Stimulated activated CD4-positive, alpha-beta T cell treated with anti-CD3 and anti-CD28 coated beads, TNF-alpha, amount 100 ng/mL, for 24 hours (primary cell): ENCODE data around the gene MRPS7.
"Not testable (repeated sequence)": the region's sequence is repeated elsewhere in the genome, so short reads cannot be mapped to it uniquely, and the experiment has no call there.

Source experiments
- DNase-seq, 3 experiments: peaks; one replicate each; pipeline ENCODE4 v3.0.0-alpha.2; 2020; ENCODE audit warnings: low read depth in 3 of 3

The MRPS7 gene

GRCh38 chr17:75244133-75244866 lies 17.4 kb upstream of the MRPS7 start:
- DNase-seq, result peak in 1 of 3 experiments; percentile 19

- DNase-seq, result no peak
Observed at GRCh38 chr17:75245011-75245410, 16.7 kb upstream of the MRPS7 start.

DNA sequence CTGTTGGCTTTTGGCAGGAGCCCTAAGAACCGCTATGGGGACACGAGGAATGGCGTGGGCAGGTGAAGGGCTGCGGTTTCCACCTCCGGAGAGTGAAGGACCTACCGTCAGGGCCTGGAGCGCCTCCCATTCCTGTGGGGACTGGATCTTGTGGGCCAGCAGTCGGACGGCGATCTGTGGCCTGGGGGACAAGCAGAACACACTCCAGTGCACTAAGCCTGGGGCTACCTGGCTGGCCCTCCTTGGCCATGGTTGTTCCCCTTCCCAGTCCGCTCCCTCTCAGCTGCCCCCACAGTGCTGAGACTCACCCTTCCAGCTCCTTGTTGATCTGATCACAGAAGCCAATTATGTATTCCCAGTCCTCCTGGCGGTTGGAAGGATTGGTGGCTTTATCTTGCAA lies 15.3 kb upstream of the MRPS7 start:
- DNase-seq, result no peak

DNA sequence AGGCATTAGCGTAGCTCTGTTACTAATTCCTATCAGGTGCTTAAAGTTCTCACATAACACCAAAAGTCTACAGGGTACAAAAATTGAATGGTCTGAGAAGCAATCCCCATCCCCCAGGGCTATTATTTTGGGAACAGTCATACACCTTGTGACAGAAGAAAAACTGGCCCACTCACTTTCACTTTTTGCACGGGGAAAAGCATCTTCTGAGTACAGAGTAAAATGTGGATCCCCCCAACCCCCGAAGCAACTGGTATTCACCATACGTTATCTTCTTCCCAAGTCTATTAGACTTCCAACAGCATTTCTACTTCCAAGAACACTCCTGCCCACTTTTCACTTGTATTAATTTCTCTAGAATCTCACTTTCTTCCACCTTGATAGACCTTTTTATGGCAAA lies 12.1 kb upstream of the MRPS7 start:
- DNase-seq, result no peak

- DNase-seq, result peak; percentile 70 to 88 (median 79)
Observed at GRCh38 chr17:75250009-75250471, 11.6 kb upstream of the MRPS7 start.

- no peak for DNase-seq
Observed at GRCh38 chr17:75252039-75252816, 9.5 kb upstream of the MRPS7 start.

- DNase-seq, result not testable (repeated sequence)
Observed at GRCh38 chr17:75255954-75256698, 5.6 kb upstream of the MRPS7 start.

DNA sequence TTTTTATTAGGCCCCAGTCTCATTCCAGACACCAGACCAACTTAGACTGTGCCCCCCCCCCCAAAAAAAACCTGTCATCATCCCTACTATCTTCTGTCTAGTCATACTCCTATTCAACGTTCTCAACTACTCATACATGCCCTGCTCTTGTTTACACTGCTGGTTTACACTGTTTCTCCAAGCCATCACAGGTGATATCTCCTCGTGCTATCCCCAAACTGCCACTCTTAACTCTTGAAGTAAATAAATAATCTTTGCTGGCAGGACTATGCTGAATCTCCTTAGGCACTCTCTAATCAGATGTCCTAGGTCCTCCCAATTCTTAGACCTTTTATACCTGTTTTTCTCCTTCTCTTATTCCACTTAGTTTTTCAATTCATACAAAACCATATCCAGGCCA lies 4.5 kb upstream of the MRPS7 start:
- not testable (repeated sequence) for DNase-seq

DNA sequence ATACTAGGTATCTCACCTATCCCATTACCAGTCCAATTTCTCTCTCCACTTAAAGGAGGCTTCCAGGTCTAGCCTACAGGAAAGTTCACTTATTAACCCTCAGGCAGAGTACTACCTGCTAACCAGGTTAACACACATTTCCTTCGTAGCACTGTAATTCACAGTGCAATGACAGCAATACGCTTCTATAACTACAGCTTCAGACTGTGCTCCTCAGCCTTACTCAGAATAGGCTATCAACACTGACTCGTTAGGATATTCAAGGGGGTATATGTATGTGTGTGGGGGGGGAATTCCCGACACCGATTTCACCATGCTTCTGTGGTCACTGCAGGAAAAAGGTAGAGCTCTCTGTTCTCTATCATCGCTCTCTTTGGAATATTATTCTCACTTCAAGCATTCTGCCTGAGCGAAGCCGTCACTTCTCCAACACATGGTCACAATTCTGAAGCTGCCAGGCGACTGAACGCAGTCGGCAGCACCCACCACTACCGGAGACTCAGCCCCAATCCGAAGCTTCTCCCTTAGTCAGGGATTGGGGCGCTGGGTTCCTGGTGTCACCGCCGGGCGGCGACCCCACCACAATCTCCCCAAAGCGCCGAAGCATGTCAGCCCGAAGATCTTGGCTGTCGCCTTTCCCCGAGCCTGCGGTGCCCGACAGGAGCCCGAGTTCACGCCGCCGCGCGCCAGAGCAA lies 891 bp upstream of the MRPS7 start:
- peak in 1 of 3 experiments; percentile 52 for DNase-seq

DNA sequence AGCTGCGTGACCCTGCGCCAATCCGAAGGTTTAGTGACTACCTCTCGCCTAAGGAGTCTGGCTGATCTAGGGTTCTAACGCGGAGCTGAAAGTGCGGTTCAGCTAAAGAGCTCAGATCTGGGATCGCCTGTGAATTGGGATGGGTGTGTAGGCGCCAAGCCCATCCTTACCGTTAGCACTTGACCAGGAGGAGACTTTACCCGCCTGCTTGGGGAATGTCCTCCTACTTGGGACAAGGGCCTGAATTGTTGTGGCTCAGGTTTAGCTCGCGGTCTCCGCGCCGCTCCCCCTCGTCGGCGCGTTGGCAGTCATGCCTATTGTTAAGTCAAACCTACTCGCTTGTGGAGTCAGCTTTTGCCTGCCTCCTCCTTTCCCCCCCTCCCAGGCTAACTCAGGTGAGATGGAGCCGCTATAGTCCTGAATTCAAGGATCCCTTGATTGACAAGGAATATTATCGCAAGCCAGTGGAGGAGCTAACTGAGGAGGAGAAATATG lies 480 bp downstream of the MRPS7 start:
- DNase-seq, result no peak

DNA sequence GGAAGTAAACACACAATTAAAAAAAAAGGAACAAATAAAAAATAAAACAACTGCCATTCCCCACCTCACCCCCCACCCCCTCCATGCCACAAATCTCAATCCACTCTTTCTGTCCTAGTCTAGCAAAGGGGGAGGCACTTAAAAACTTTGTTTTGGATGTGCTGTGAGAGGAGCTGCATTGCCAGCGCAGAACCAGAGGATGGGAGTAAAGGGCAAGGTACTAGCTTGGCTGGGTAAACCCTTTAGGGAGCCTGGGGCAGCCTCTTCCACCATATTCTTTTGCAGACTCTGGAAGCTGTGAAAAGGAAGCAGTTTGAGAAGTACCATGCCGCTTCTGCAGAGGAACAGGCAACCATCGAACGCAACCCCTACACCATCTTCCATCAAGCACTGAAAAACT lies 1.4 kb downstream of the MRPS7 start:
- no peak for DNase-seq

DNA sequence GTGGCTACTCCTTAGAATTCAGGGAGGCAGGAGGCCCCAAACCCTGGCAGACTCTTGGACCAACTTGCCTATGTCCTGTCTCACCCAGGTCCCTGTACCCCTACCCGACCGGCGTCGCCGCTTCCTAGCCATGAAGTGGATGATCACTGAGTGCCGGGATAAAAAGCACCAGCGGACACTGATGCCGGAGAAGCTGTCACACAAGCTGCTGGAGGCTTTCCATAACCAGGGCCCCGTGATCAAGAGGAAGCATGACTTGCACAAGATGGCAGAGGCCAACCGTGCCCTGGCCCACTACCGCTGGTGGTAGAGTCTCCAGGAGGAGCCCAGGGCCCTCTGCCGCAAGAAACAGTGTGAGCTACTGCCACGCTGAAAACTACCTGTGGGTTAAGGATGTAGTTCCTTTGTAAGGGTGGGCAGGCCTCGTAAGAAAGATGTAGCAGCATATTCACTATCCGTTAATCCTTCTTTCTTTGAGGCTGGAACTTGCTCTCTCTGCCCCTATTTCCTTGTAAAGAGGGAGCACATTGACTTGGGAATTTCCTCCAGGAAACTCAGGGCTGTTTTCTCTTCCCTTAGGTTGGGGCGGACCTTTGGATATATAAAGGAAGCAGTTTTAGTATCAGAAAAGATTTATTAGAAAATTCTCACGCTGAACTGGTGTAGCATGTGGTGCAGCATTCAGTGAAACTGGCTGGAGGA lies 4.1 kb downstream of the MRPS7 start:
- DNase-seq, result no peak

DNA sequence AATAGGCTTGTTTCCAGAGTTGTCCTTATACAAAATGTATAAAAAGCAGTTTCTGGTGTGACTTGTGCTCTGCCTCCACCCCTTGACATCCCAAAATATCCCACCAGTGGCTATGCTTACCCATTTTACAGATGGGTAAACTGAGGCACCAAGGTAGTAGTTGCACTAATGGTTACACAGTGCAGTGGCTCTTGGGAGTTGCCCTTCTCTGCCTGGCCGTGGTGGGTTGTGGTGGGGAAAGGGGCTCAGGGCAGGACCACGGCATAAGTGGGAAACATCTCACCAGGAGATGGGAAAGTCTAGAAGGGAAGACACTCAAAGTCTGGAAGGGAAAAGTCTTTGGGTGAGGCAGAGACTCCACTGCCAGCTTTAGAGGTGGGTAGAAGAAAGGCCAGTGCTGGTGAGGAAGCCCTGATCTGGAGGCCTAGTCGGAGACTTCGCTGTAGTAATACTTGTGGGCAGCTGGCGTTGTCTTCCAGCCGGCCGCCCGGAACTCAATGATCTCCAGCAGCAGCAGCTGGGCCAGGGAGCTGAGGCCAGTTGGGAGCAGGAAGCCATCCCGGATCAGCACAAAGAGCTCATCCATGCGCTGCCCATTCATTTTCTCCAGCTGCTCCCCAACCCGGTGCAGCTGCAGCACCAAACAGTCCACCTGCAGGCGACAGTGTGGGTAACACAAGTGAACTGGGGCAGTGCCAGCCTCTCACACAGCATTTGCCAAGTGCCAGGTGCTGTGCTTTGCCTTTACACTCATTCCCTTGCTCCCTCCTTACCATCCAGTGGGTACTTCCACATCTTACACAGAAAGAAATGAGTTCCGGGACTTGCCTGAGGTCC lies 4.9 kb downstream of the MRPS7 start:
- no peak for DNase-seq

DNA sequence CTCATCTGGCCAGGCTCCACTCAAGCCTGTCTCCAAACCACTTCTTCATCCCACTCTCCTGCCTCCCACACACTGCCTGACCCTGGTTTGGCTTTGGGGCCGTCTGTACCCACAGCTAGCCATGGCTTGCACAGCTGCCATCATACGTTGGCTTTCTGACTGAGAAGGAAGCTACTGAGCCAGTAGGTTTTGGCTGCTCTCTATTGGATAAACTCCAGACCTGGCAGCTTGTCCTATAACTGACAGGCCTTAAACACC lies 5.4 kb downstream of the MRPS7 start:
- DNase-seq, result no peak

DNA sequence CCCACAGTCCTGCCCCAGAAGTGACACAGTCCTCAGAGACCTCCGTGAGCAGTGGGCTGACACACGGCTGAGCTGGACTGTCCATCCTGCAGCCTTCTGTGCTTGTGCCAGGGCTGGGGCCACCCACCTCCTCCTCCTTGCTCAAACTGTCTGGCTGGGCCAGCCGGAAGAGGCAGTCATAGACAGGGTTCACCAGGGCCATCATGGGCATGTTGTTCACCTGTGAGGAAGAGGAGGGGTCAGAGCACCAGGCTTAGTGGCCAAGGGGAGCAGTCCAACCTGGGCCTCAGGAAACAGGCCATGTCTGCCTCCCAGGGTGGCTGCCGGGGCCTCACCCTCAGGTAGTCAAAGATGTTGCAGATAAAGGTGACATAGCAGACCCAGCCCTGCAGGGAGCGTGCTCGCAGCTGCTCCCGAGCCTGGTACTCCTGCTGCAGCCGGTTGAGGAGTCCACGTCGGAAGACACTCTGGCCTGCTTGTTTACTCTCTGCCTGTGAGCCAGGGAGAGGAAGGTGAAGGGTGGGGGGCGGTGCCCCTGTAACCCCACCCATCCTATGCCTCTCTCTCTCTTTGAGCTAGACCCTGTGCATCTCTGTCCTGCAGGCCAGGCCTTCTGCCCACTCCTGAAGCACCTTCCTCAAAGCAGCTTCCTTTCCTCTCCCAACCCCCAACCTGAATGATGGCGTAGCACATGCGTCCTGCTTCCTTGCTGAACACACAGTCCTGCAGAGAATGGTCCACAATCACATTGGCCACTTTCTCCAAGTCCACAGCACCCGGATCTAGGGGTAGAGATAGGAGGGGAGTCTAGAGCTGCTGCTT lies 5.9 kb downstream of the MRPS7 start:
- DNase-seq, result no peak

- no peak for DNase-seq
Observed at GRCh38 chr17:75269844-75270217, 8.2 kb downstream of the MRPS7 start.

GRCh38 chr17:75270218-75270965 lies 8.7 kb downstream of the MRPS7 start:
- peak in 2 of 3 experiments; percentile 31 to 64 for DNase-seq

- no peak for DNase-seq
Observed at GRCh38 chr17:75270966-75271232, 9.2 kb downstream of the MRPS7 start, which contains the start of gene MIF4GD. TSS of gene MIF4GD (minus strand) at chr17:75271231. CDS start at chr17:75270195, 1,036 bp downstream.
